GM19452 (cell line): ENCODE results near the gene UBE2D3.
"Not testable (repeated sequence)": the region's sequence is repeated elsewhere in the genome, so short reads cannot be mapped to it uniquely, and the experiment has no call there.

Experiments
- ATAC-seq: cut with Tn5 transposase; IDR thresholded peaks from one replicate; pipeline ENCODE4 v1.9.1; 2021; ENCODE audit not compliant: unreplicated experiment

UBE2D3 gene

DNA sequence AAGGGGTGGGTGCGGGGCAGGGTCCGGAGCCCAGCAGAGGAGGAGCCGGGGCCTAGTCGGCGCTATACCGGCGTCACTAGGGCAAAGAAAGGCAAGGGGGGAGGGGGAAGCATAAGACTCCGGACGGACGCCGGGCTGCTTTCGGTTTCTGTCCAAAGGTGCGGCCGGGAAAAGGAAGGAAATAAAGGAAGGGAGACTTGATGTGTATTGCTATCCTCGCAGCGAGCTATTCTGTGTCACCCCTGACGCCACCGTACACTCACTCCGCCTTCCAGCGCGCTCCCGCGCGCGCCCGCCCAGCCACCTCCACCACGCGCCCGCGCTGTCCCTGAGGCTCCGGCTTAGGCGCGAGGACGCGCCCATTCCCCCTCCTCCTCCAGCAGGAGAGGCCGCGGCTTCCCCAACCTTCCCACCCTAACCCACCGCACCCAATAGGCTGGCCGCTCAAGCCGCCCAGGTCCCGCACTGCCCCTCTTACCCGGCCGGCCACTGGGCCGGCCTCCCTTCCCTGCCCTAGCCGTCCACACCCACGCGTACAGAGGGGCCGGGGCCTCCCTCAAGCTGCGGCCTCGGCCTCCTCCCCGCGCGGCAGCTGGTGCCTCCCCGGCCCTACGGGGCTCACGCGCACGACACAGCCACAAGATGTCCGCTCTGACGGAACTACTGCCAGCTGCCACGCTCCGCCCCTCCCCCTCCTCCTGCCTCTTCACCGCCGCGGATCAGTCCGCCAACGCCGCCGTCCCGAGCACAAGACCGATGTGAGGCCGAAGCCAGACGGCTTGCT is at the start of gene UBE2D3:
Gene UBE2D3, minus strand, starts transcription at position 662 of the 784 bp plus-strand sequence. CDS start 1,043 bp downstream, outside the sequence.
- peak; percentile 35 for ATAC-seq

- no peak for ATAC-seq
These were observed 44.4 kb upstream of the UBE2D3 start for GRCh38 chr4:102871772-102872171.

DNA sequence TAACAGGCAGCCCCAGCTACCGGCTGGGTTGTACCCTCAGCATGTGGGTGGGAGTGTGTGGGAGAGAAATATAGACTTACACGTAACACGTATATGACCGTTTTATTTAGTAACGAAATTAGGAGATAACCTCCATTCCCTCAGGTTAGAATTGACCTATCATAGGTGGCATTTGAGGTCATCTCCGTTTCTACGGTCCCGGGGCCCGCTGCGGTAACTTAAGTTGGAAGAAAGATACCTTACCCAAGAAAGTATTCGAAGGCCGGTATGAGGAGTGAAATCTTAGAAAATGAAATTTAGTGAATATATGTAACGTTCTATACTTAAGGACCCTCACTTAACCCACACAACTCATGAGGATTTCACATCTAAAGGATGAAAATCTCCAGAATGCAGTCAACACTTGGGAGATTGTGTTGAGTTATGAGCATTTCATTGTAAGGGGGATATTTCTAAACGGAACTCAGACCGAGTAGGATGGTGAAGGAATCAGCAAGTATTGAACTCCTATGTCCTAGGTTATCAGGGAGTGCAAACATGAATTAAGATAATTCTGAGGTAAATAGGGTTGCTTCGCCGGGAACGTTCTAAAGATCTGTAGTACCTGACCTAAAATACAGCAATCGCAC is 42.3 kb upstream of the UBE2D3 start:
- peak; percentile 2 for ATAC-seq

DNA sequence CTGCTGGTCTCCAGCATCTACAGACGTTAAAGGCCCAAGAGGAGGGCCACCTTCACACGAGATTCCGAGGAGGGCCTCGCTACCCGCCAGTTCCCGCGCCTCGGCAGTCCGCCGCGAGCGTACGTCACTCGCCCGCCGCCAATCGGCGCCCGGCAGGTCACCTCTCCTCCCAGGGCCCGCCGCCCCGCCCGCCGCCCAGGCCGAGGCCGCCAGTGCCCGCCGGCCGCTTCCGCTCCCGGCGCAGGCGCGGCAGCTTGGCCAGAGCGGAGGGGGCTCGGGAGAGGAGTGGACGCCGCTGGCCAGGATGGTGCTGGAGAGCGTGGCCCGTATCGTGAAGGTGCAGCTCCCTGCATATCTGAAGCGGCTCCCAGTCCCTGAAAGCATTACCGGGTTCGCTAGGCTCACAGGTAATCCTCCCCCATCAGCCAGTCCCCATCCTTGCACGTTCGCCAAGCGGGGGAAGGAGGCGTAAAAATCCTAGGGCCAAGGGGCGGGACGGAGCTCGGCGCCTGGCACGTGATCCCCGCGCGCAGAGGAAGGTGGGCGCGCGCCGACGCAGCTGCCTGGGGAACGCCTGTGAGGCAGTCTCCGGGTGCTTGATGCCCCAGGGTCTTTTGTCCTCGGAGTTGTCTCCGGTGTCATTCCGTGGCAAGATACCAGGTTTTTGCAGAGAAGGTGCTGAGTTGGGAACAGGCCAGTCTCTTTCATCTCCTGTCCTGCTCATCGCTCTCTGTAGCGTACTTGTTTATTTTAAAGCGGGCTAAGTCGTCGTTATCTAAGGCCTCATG is 41.6 kb upstream of the UBE2D3 start, which contains the start of gene CISD2:
Gene CISD2, plus strand, starts transcription at position 212 of the 788 bp plus-strand sequence. Its CDS starts 93 bp downstream, at position 305.
- peak; percentile 88 for ATAC-seq

DNA sequence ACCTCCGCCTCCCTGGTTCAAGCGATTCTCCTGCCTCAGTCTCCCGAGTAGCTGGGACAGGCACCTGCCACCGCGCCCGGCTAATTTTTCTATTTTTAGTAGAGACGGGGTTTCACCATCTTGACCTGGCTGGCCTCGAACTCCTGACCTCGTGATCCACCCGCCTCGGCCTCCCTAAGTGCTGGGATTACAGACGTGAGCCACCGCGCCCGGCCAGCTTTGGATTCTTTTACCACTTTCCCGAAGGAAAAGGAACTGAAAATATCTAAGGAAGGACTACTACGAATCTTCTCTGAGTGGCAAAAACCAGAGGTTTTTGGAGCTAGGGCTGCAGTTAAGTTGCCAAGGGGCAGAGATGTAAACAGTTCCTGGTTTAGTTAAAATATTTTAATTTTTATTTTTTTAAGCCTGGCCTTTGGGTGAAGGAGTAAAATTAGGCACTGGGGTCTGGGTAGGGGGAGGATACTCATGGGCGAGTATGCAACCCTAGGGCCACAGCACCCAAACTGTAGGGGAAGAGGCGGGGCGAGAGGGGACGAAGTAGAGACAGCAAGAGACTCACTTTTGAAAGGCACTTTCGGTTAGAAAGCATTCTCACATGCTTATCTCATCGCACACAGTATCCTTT is 40.9 kb upstream of the UBE2D3 start:
- ATAC-seq: no peak

- ATAC-seq: no peak
These were observed 40.2 kb upstream of the UBE2D3 start for GRCh38 chr4:102867278-102868152.

DNA sequence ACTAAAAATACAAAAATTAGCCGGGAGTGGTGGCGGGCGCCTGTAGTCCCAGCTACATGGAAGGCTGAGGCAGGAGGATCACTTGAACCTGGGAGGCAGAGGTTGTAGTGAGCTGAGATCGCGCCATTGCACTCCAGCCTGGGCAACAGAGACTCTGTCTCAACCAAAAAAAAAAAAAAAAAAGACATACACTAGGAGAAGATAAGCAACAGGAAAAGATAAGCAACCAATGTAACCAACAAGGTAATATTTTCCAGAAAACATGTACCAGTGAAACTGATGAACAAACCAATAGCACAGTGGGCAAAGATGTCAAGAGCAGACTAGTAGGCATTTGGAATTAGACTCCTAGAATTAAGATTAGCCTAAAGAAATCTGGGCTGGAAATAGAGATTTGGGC is 38.0 kb upstream of the UBE2D3 start:
- not testable (repeated sequence) for ATAC-seq

DNA sequence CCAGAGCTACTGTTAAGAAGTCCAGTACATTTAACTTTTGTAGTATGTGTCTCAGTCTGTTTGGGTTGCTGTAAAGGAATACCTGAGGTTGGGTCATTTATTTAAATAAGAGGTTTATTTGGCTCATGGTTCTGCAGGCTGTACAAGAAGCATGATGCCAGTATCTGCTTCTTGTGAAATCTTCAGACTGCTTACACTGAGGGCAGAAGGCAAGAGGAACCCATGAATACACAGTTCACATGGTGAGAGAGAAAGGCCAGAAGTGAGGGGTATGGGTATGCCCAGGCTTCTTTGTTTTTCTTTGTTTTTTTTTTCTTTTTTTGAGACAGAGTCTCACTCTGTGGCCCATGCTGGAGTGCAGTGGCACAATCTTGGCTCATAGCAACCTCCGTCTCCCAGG is 35.4 kb upstream of the UBE2D3 start:
- no peak for ATAC-seq

- no peak for ATAC-seq
These were observed 34.7 kb upstream of the UBE2D3 start for GRCh38 chr4:102862016-102862415.

GRCh38 chr4:102860611-102861324 is 33.4 kb upstream of the UBE2D3 start:
- no peak for ATAC-seq

GRCh38 chr4:102858828-102859464 is 31.6 kb upstream of the UBE2D3 start:
- ATAC-seq: no peak

DNA sequence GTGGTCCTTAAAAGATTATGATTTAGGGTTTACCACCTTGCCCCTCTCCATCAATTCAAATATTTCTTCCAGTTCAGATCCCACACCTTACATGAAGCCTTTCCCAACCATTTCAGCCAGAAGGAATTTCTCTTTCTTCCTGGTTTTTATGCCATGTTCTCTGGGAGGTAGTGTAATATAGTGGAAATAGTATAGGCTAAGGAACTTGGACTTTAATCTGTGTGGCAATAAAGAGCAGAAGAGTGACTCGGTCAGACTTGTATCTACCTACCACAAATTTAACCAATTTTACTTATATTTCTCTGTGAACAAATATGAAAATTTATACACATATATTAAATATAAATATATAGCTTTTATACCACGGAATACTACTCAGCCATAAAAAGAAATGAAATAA is 23.0 kb upstream of the UBE2D3 start:
- no peak for ATAC-seq

- no peak for ATAC-seq
These were observed 22.3 kb upstream of the UBE2D3 start for GRCh38 chr4:102849579-102850104.

DNA sequence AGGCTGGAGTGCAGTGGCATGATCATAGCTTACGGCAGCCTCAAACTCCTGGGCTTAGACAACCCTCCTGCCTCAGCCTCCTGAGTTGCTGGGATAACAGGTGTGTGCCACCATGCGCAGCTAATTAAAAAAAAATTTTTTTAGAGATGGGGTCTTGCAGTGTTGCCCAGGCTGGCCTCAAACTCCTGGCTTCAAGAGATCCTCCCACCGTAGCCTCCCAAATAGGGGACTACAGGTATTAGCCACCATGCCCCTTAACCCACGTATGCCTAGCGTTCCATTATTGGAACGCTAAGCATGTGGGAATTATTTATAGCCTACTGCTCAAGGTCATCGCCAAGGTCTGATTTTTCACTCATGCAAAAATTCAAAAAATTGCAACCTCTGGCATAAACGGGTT is 20.3 kb upstream of the UBE2D3 start:
- ATAC-seq: no peak

GRCh38 chr4:102843938-102844337 is 16.6 kb upstream of the UBE2D3 start:
- no peak for ATAC-seq

DNA sequence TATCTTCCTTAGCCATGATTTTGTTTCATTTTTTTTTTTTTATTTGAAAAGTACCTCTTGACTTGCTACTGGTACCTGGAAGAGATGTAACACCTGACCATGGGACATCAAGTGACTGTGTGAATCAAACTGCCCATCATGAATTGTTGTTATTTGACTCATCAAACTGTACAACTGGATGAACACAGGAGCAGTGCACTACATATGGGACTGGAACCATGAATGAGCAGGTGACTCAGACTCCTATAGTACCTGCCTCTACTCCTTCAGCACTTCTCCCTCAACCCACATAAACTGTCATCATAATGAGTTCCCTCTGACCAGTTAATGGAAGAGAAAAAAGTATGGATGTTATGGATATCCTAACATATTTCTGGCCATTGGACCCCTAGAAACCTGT is 15.9 kb upstream of the UBE2D3 start:
- no peak for ATAC-seq

DNA sequence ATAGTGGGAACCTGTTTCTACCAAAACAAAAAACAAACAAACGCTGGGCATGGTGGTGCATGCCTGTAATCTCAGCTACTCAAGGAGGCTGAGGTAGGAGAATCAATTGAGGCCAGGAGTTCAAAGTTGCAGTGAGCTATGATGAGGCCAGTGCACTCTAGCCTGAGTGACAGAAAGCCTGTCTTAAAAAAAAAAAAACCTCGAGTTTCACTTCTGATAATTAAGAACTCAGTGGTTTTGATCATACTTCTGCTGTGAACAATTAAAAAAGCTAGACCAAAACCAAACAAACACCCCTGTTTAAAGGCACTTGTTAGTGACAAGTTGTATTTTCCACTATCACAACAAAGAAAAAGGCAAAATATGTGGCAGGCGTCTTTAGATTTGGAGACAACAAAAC is 15.0 kb upstream of the UBE2D3 start:
- ATAC-seq: no peak

GRCh38 chr4:102836596-102836995 is 9.2 kb upstream of the UBE2D3 start:
- no peak for ATAC-seq

DNA sequence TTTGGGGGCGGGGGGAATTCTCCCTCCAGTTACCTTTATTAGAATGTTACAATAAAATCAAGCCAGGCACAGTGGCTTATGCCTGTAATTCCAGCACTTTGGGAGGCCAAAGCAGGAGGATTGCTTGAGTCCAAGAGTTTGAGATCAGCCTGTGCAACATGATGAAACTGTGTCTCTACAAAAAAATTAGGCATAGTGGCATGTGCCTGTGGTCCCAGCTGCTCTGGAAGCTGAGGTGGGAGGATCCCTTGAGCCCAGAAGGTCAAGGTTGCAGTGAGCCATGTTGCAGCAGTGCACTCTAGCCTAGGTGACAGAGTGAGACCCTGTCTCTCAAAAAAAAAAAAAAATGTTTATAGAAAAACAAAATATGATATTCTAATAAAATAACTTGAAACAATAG is 5.3 kb upstream of the UBE2D3 start:
- no peak for ATAC-seq
